IMR-90 (cell line): ENCODE data around the gene CFAP157. TPM values are rescaled to one million over a fixed set of nuclear protein-coding genes. Genes with fewer than 3 reads are reported as not detected.

Source experiments
- ATAC-seq: fragments of 200-7000 bp; cut with Tn5 transposase; 2 replicates; pipeline ENCODE4 v1.9.1; 2020; ENCODE audit warnings: low read depth, mild to moderate bottlenecking, moderate library complexity
- BruUV-seq: library from RNA; stranded (reverse); fragments of 400-500 nt; replicated peaks from 2 replicates; lab custom pipeline; 2021; lab: Mats Ljungman, UMichigan
- CTCF ChIA-PET: fragments of 300-600 bp; formaldehyde crosslinking; extraction: SDS; loops from one replicate; lab custom pipeline; 2021; ENCODE audit warnings: antibody characterized with exemption; lab: Yijun Ruan, JAX
- POLR2A ChIA-PET: fragments of 300-600 bp; sonication (Branson Sonifier 250); formaldehyde crosslinking; loops from one replicate; lab custom pipeline; 2022; ENCODE audit warnings: antibody characterized with exemption; ENCODE audit not compliant: unreplicated experiment; lab: Charles Lee
- DNase-seq: peaks from one replicate; pipeline ENCODE4 v3.0.0; 2013
- H2AFZ ChIP-seq: replicated peaks from 2 replicates; pipeline ENCODE3; 2013; ENCODE audit warnings: low read length, mild to moderate bottlenecking; ENCODE audit not compliant: poor library complexity
- H2AK5ac ChIP-seq: 2 replicates; pipeline ENCODE4 v1.6.1; 2013; ENCODE audit warnings: low read depth, low read length, inconsistent platforms
- H2AK9ac ChIP-seq: replicated peaks from 2 replicates; pipeline ENCODE3; 2013; ENCODE audit warnings: mild to moderate bottlenecking, low read depth, low read length, moderate library complexity; ENCODE audit not compliant: poor library complexity
- H2BK120ac ChIP-seq: 2 replicates; pipeline ENCODE4 v1.6.1; 2013; ENCODE audit warnings: low read depth, low read length, inconsistent platforms
- H2BK15ac ChIP-seq: 3 replicates; pipeline ENCODE4 v1.6.1; 2013; ENCODE audit warnings: low read depth, low read length, inconsistent platforms
- H2BK20ac ChIP-seq: 2 replicates; pipeline ENCODE4 v1.6.1; 2013; ENCODE audit warnings: low read depth, mild to moderate bottlenecking, inconsistent platforms, low read length, moderate library complexity
- H2BK5ac ChIP-seq: 2 replicates; pipeline ENCODE4 v1.6.1; 2013; ENCODE audit warnings: mild to moderate bottlenecking, low read depth, low read length, inconsistent platforms; ENCODE audit not compliant: poor library complexity, severe bottlenecking
- H3K14ac ChIP-seq: replicated peaks from 2 replicates; pipeline ENCODE4 v1.6.1; 2013; ENCODE audit warnings: low read depth, low read length, inconsistent platforms
- H3K18ac ChIP-seq: 2 replicates; pipeline ENCODE4 v1.6.1; 2013; ENCODE audit warnings: low read depth, low read length, control low read depth
- H3K23ac ChIP-seq: 2 replicates; pipeline ENCODE4 v1.6.1; 2013; ENCODE audit warnings: low read depth, low read length, inconsistent platforms
- H3K27ac ChIP-seq: 2 replicates; pipeline ENCODE4 v1.5.1; 2013; ENCODE audit warnings: mild to moderate bottlenecking, control low read depth, low read length; ENCODE audit not compliant: insufficient read depth
- H3K27me3 ChIP-seq: 2 replicates; pipeline ENCODE4 v1.6.1; 2013; ENCODE audit warnings: low read length; ENCODE audit not compliant: control insufficient read depth, insufficient read depth
- H3K36me3 ChIP-seq: 2 replicates; pipeline ENCODE4 v1.6.1; 2013; ENCODE audit warnings: low read length, mixed read lengths; ENCODE audit not compliant: control insufficient read depth, insufficient read depth
- H3K4ac ChIP-seq: 2 replicates; pipeline ENCODE4 v1.6.1; 2013; ENCODE audit warnings: low read depth, low read length, inconsistent platforms
- H3K4me1 ChIP-seq: 2 replicates; pipeline ENCODE4 v1.6.1; 2013; ENCODE audit warnings: low read length, mixed read lengths; ENCODE audit not compliant: control insufficient read depth, insufficient read depth
- H3K4me2 ChIP-seq: 2 replicates; pipeline ENCODE4 v1.6.1; 2013; ENCODE audit warnings: low read depth, mild to moderate bottlenecking, control low read depth, low read length, moderate library complexity
- H3K4me3 ChIP-seq: 2 replicates; pipeline ENCODE4 v1.5.1; 2013; ENCODE audit warnings: low read depth, mild to moderate bottlenecking, control low read depth, low read length, moderate library complexity; ENCODE audit not compliant: insufficient read depth
- H3K56ac ChIP-seq: 2 replicates; pipeline ENCODE4 v1.6.1; 2013; ENCODE audit warnings: low read length, inconsistent platforms; ENCODE audit not compliant: insufficient read depth; ENCODE audit errors: extremely low read depth
- H3K79me1 ChIP-seq, 2 experiments: 2 replicates each; pipeline ENCODE4 v1.6.1; 2013; ENCODE audit warnings: low read length in 2 of 2, inconsistent platforms in 1 of 2, low read depth in 1 of 2
- H3K9ac ChIP-seq: 2 replicates; pipeline ENCODE4 v1.6.1; 2013; ENCODE audit warnings: low read depth, low read length, control low read depth
- H3K9me1 ChIP-seq: 2 replicates; pipeline ENCODE4 v1.6.1; 2013; ENCODE audit warnings: low read length, inconsistent platforms; ENCODE audit not compliant: insufficient read depth
- H3K9me3 ChIP-seq: 2 replicates; pipeline ENCODE4 v1.6.1; 2013; ENCODE audit warnings: low read length; ENCODE audit not compliant: control insufficient read depth, insufficient read depth
- H4K20me1 ChIP-seq: 2 replicates; pipeline ENCODE4 v1.6.1; 2013; ENCODE audit warnings: low read length, inconsistent platforms; ENCODE audit not compliant: insufficient read depth
- H4K5ac ChIP-seq: 2 replicates; pipeline ENCODE4 v1.6.1; 2013; ENCODE audit warnings: mild to moderate bottlenecking, low read depth, low read length, control low read depth
- H4K8ac ChIP-seq, 2 experiments: 2 replicates each; pipeline ENCODE4 v1.6.1; 2013; ENCODE audit warnings: low read depth in 2 of 2, low read length in 2 of 2, control low read depth in 1 of 2, inconsistent platforms in 1 of 2
- H4K91ac ChIP-seq: 2 replicates; pipeline ENCODE4 v1.6.1; 2013; ENCODE audit warnings: low read depth, low read length, inconsistent platforms; ENCODE audit not compliant: insufficient read depth
- CEBPB ChIP-seq: IDR thresholded peaks from 2 replicates; pipeline ENCODE4 v1.6.1; 2012; ENCODE audit warnings: low read depth, low read length, improper control_type of control experiment
- MAFK ChIP-seq: IDR thresholded peaks from 2 replicates; pipeline ENCODE4 v1.6.1; 2012; ENCODE audit warnings: low read depth, low read length, improper control_type of control experiment
- MXI1 ChIP-seq: IDR thresholded peaks from 2 replicates; pipeline ENCODE4 v1.6.1; 2012; ENCODE audit warnings: low read depth, mild to moderate bottlenecking, low read length, moderate library complexity, borderline replicate concordance
- NFE2L2 ChIP-seq: fragments of 150-350 bp; IDR thresholded peaks from 2 replicates; pipeline ENCODE4 v1.6.1; 2016; ENCODE audit warnings: low read depth, mild to moderate bottlenecking, low read length
- POLR2A ChIP-seq: IDR thresholded peaks from 2 replicates; pipeline ENCODE4 v1.6.1; 2012; ENCODE audit warnings: mild to moderate bottlenecking, low read depth, low read length
- RFX5 ChIP-seq: IDR thresholded peaks from 2 replicates; pipeline ENCODE4 v1.8.0; 2012; ENCODE audit warnings: low read depth, mild to moderate bottlenecking, low read length, moderate library complexity
- SMC3 ChIP-seq: fragments of 150-350 bp; IDR thresholded peaks from 2 replicates; pipeline ENCODE4 v1.6.1; 2016; ENCODE audit warnings: low read depth, mild to moderate bottlenecking, antibody characterized with exemption, low read length, moderate library complexity
- WGBS, 2 experiments: methylation state at CpG; one replicate each; pipeline versions ENCODE4 v1.1.5 to v1.1.7; 2013; ENCODE audit warnings: missing lambda C conversion rate in 2 of 2; ENCODE audit not compliant: insufficient read length in 1 of 2; ENCODE audit errors: extremely low coverage in 2 of 2; 5-methylcytosine and 5-hydroxymethylcytosine counted together
- dilution Hi-C: fragments of 300-500 bp; cut with HindIII; formaldehyde crosslinking; loops from one replicate; pipeline ENCODE4 v1.14.3; 2018; ENCODE audit warnings: low sequenced_read_pairs; ENCODE audit not compliant: unreplicated experiment
- in situ Hi-C: fragments of 300-500 bp; cut with MboI; formaldehyde crosslinking; loops from 3 replicates; pipeline ENCODE4 v1.14.3; 2019; ENCODE audit warnings: low sequenced_read_pairs, inconsistent platforms, mixed read lengths
- intact Hi-C: fragments of 100-400 bp; cut with micrococcal nuclease; formaldehyde crosslinking; loops from 2 replicates; pipeline ENCODE4 v1.10.0; 2022
- polyA plus RNA-seq, 3 experiments: library from polyadenylated mRNA; depleted of rRNA; stranded (reverse); fragments of >200 nt; gene quantifications; 2 replicates each; pipeline ENCODE4 v1.2.3, GENCODE V29; 2012; ENCODE audit warnings: low replicate concordance in 1 of 3
- total RNA-seq: library from RNA; depleted of rRNA; stranded (reverse); fragments of >200 nt; gene quantifications from 2 replicates; pipeline ENCODE4 v1.2.3, GENCODE V29; 2012
- TF ChIP-seq, protein P1 (sequence below): fragments of 150-350 bp; IDR thresholded peaks from 2 replicates; pipeline ENCODE4 v1.6.1; 2017; ENCODE audit warnings: mild to moderate bottlenecking, antibody characterized with exemption, low read length, low read depth
- TF ChIP-seq, protein P2 (sequence below): fragments of 150-350 bp; IDR thresholded peaks from 2 replicates; pipeline ENCODE4 v1.6.1; 2016; ENCODE audit warnings: low read depth, mild to moderate bottlenecking, low read length, moderate library complexity, borderline replicate concordance
- TF ChIP-seq, protein P3 (sequence below): conservative IDR thresholded peaks from 2 replicates; pipeline ENCODE4 v1.5.1; 2012; ENCODE audit warnings: mild to moderate bottlenecking, low read depth, low read length, improper control_type of control experiment

CFAP157 gene
- total and polyA plus RNA-seq, 2 of the 4 experiments (the other 2 are of a cell fraction), result not detected

DNA sequence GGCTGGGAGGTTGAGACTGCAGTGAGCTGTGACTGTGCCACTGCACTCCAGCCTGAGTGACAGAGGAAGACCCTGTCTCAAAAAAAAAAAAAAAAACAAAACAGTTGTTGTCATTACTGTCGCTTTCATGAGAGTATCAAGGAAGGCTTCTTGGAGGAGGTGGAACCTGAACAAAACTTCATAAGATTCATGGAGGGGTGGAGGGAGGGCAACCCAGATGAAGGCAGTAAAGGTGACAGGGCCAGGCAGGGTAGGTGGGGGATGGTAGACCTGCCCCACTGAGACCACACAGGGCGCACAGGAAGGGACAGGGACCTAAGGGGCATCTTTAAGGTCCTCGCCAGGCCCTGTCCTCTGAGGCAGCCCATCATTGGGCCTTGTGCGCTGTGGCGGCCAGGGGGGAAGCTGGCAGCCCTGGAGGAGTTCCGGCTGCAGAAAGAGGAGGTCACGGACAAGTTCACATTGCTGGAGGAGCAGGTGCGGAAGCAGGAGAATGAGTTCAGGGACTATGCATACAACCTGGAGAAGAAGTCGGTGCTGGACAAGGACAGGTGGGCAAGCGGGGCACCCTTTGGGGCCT, 3.5 kb downstream of the CFAP157 start:
- dilution Hi-C loops (no loop called here), in situ Hi-C loops (no loop called here), intact Hi-C loops (no loop called here)
- WGBS, 2 experiments, result 93% methylated on average over 5 of the region's 10 CpGs; no CpG with 5 or more reads in 1 of the 2 experiments
- no peak overlapping the region for H2AK9ac ChIP-seq
- no peak overlapping the region; the same call in 1 of the 2 replicates for H2AK5ac ChIP-seq
- no peak overlapping the region for H3K23ac ChIP-seq
- no peak overlapping the region for H4K5ac ChIP-seq
- no peak overlapping the region for H3K4me3 ChIP-seq
- BruUV-seq, result no TSS peak
- no peaks in the 10 kb centered on the region for H3K9me3 ChIP-seq
- H3K4me2 ChIP-seq, result no peak overlapping the region
- H3K14ac ChIP-seq, result no peak overlapping the region
- no peak overlapping the region for H3K27ac ChIP-seq
- CTCF ChIA-PET, result no interaction called here
- H3K36me3 ChIP-seq, result no peaks in the 10 kb centered on the region
- H2BK5ac ChIP-seq, result no peak overlapping the region
- DNase-seq, result no peak
- no peak overlapping the region for H4K91ac ChIP-seq
- H3K79me1 ChIP-seq, result peaks cover 2 to 14% of the 10 kb centered on the region in 2 experiments; a peak in 3 of 4 replicates
- no peak overlapping the region for H3K9ac ChIP-seq
- peaks cover 3% of the 10 kb centered on the region for H3K4me1 ChIP-seq
- H3K56ac ChIP-seq, result no peak overlapping the region
- H3K4ac ChIP-seq, result no peak overlapping the region
- H2AFZ ChIP-seq, result no peak overlapping the region
- no peak overlapping the region for H2BK15ac ChIP-seq
- H4K8ac ChIP-seq, result no peak overlapping the region
- H3K9me1 ChIP-seq, result no peaks in the 10 kb centered on the region
- no peak overlapping the region for H2BK120ac ChIP-seq
- H3K18ac ChIP-seq, result no peak overlapping the region
- TF ChIP-seq SMC3 (no peak), POLR2A (no peak), MAFK (no peak), NFE2L2 (no peak), RFX5 (no peak), MXI1 (no peak), CEBPB (no peak)
- TF ChIP-seq, protein P1, sequence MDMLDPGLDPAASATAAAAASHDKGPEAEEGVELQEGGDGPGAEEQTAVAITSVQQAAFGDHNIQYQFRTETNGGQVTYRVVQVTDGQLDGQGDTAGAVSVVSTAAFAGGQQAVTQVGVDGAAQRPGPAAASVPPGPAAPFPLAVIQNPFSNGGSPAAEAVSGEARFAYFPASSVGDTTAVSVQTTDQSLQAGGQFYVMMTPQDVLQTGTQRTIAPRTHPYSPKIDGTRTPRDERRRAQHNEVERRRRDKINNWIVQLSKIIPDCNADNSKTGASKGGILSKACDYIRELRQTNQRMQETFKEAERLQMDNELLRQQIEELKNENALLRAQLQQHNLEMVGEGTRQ, result no peak
- TF ChIP-seq, protein P2, sequence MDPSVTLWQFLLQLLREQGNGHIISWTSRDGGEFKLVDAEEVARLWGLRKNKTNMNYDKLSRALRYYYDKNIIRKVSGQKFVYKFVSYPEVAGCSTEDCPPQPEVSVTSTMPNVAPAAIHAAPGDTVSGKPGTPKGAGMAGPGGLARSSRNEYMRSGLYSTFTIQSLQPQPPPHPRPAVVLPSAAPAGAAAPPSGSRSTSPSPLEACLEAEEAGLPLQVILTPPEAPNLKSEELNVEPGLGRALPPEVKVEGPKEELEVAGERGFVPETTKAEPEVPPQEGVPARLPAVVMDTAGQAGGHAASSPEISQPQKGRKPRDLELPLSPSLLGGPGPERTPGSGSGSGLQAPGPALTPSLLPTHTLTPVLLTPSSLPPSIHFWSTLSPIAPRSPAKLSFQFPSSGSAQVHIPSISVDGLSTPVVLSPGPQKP, result no peak
- TF ChIP-seq, protein P3, sequence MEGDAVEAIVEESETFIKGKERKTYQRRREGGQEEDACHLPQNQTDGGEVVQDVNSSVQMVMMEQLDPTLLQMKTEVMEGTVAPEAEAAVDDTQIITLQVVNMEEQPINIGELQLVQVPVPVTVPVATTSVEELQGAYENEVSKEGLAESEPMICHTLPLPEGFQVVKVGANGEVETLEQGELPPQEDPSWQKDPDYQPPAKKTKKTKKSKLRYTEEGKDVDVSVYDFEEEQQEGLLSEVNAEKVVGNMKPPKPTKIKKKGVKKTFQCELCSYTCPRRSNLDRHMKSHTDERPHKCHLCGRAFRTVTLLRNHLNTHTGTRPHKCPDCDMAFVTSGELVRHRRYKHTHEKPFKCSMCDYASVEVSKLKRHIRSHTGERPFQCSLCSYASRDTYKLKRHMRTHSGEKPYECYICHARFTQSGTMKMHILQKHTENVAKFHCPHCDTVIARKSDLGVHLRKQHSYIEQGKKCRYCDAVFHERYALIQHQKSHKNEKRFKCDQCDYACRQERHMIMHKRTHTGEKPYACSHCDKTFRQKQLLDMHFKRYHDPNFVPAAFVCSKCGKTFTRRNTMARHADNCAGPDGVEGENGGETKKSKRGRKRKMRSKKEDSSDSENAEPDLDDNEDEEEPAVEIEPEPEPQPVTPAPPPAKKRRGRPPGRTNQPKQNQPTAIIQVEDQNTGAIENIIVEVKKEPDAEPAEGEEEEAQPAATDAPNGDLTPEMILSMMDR, result no peak
- peaks cover 7% of the 10 kb centered on the region for H4K20me1 ChIP-seq
- H2BK20ac ChIP-seq, result no peak overlapping the region
- no peak for ATAC-seq
- H3K27me3 ChIP-seq, result no peaks in the 10 kb centered on the region
- POLR2A ChIA-PET, result no interaction called here
